Adrenal gland (tissue), 12 donors: ENCODE data around the gene SPATS1. TPM values are rescaled to one million over a fixed set of nuclear protein-coding genes. Genes with fewer than 3 reads are reported as not detected.

Experiments
- DNase-seq, 7 donors: peaks; one replicate each; pipeline ENCODE4 v3.0.0-alpha.2; 2019 to 2020
- H3K27ac ChIP-seq, 5 donors: fragments of 200-600 bp; sonication (generic) in 4 of 5; 1 replicate in 3 of 5; 2 replicates in 2 of 5; pipeline versions ENCODE4 v1.5.1 to v1.8.0; 2016 to 2020; ENCODE audit warnings: mild to moderate bottlenecking in 1 of 5
- H3K27me3 ChIP-seq: fragments of 200-600 bp; 2 replicates; pipeline ENCODE4 v1.8.0; 2021
- H3K36me3 ChIP-seq, 2 donors: fragments of 200-600 bp; replicated peaks in 1 of 2; 1 replicate in 1 of 2; 2 replicates in 1 of 2; pipeline versions ENCODE4 v1.5.1 to v1.8.0; 2018 to 2022
- H3K4me1 ChIP-seq, 2 donors: fragments of 200-600 bp; replicated peaks in 1 of 2; 1 replicate in 1 of 2; 2 replicates in 1 of 2; pipeline versions ENCODE4 v1.5.1 to v1.8.0; 2018 to 2021
- H3K4me3 ChIP-seq, 4 donors: fragments of 200-600 bp; sonication (generic) in 3 of 4; one replicate each; pipeline ENCODE4 v1.5.1; 2016 to 2018
- H3K9me3 ChIP-seq, 3 donors: fragments of 200-600 bp; sonication (generic) in 1 of 3; replicated peaks in 1 of 3; 1 replicate in 2 of 3; 2 replicates in 1 of 3; pipeline versions ENCODE4 v1.5.1 to v1.8.0; 2016 to 2021
- POLR2A ChIP-seq, 2 donors: fragments of 450-650 bp; IDR thresholded peaks; one replicate each; pipeline ENCODE4 v1.6.1; 2017; ENCODE audit warnings: antibody characterized with exemption in 2 of 2, mild to moderate bottlenecking in 2 of 2, moderate library complexity in 1 of 2
- WGBS, 4 donors: extraction: QIAGEN DNeasy Blood & Tissue Kit in 2 of 4; methylation state at CpG; one replicate each; pipeline versions ENCODE4 v1.1.5 to v1.1.7; 2013 to 2017; 5-methylcytosine and 5-hydroxymethylcytosine counted together
- intact Hi-C, 2 donors: fragments of 100-400 bp; cut with DNase I; formaldehyde crosslinking; loops; one replicate each; pipeline versions ENCODE4 v1.14.1 to v1.15.0; 2022 to 2023
- polyA plus RNA-seq, 3 donors: library from polyadenylated mRNA; stranded (reverse); fragments of 200-250 nt in 2 of 3; fragments of 350-450 nt in 1 of 3; fragmentation: Illumina TruSeq in 1 of 3; extraction: RNeasy Lipid Tissue Mini Kit (QIAGEN cat#74804) in 1 of 3; gene quantifications; one replicate each; pipeline ENCODE4 v1.2.3, GENCODE V29; 2013 to 2014
- total RNA-seq, 9 donors: library from RNA; depleted of rRNA in 4 of 9; stranded (reverse); fragments of >200 nt in 4 of 9; fragments of 120-200 nt in 1 of 9; fragmentation: NEBNext Ultra II Directional in 1 of 9; extraction: Animal tissue kit (Norgen Biotek cat#: 25700) in 1 of 9; gene quantifications; one replicate each; pipeline versions ENCODE4 v1.1.0 to v1.2.4, GENCODE V29; 2013 to 2023
- TF ChIP-seq, protein P1 (sequence below), 6 experiments: fragments of 450-650 bp in 4 of 6; fragments of 200-600 bp in 2 of 6; sonication (generic) in 1 of 6; IDR thresholded peaks; 1 replicate in 5 of 6; 2 replicates in 1 of 6; pipeline versions ENCODE4 v1.5.1 to v1.8.0; 2016 to 2021; ENCODE audit warnings: antibody characterized with exemption in 6 of 6, mild to moderate bottlenecking in 2 of 6, moderate library complexity in 1 of 6
- donor health status: healthy with polysubstance abuse.
- donor health status: Bipolar disorder and iron deficiency.
- donor health status: DM: yes; HTN: yes; CAD: no.
- donor health status: DM: no; HTN: no; CAD: no.
- donor health status: DM: no; HTN: no; CAD: no.
- donor health status: DM: yes; HTN: yes; CAD: no.

Gene SPATS1
- total and polyA plus RNA-seq, 12 donors: 0.15 TPM; not detected in 11

DNA sequence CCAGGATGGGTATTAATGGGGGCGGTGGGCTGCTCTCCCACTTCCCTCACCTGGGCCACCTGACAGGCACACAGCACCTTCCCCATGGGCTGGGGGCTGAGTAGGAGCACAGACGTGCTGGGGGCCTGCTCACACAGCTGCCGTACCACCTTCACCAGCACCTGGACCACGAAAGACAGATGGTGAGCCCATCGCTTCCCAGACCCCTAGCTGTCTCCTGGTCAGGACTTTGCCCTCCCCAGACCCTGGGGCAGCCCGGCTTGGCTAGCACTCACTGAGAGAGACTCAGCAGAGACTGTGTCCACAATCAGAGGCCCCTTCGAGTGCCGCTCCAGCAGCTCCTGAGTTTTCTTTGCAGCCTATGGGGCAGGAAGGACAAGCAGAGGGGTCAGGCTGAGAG, 41.3 kb upstream of the SPATS1 start:
- Histone ChIP-seq H3K27me3 (peaks cover 2% of the 10 kb centered on the region), H3K4me1 (peaks cover 8 to 18% of the 10 kb centered on the region in 2 donors), H3K4me3 (no peak overlapping the region), H3K9me3 (no peaks in the 10 kb centered on the region), H3K27ac (no peak overlapping the region), H3K36me3 (peaks cover 0 to 43% of the 10 kb centered on the region in 2 donors)
- DNase-seq: no peak
- 93 to 97% (median 96%) methylated on average over 4 to 8 of the region's 8 CpGs for WGBS, 4 donors
- intact Hi-C loops: no loop called here
- TF ChIP-seq POLR2A (IDR thresholded peaks at IDR 0.05): no peak

DNA sequence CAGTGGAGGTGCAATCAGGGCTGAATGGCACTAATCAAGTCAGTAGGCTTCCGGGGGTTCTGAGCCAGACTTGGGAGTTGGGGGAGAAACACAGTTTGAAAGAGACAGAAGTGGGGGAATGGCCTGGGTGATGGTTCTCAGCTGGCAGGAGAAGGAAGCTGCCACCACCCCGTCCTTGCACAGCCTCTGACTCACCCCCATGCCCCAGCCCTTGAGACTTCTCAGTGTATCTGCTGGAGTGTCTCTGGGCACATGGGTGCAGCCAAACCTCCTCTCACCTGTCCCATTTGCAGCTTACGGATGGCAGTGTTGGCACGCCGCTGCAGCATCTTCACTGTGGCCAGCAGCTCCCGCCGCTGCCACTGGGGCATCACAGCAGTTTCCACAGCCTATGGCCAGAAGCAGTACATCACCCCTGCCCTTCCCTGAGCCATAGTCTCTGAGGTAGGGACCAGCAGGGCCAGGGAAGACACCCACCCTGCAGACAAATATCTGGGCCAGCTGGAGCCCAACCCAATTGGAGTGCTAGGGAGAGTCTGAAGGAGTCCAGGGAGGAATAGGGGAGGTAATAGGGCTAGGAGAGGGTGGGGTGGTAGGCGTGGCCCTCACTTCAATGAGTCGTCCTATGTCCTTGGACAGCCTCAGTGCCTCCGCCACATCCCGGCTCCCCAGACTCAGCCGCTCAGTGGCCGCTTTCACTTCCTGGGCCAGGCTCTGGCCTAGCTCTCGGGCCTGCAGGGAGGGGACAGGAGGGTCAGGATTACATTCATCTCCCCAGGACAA, 40.5 kb upstream of the SPATS1 start:
- peak in 1 of 2 donors; percentile 42 for TF ChIP-seq POLR2A (IDR thresholded peaks at IDR 0.05)
- TF ChIP-seq, protein P1, sequence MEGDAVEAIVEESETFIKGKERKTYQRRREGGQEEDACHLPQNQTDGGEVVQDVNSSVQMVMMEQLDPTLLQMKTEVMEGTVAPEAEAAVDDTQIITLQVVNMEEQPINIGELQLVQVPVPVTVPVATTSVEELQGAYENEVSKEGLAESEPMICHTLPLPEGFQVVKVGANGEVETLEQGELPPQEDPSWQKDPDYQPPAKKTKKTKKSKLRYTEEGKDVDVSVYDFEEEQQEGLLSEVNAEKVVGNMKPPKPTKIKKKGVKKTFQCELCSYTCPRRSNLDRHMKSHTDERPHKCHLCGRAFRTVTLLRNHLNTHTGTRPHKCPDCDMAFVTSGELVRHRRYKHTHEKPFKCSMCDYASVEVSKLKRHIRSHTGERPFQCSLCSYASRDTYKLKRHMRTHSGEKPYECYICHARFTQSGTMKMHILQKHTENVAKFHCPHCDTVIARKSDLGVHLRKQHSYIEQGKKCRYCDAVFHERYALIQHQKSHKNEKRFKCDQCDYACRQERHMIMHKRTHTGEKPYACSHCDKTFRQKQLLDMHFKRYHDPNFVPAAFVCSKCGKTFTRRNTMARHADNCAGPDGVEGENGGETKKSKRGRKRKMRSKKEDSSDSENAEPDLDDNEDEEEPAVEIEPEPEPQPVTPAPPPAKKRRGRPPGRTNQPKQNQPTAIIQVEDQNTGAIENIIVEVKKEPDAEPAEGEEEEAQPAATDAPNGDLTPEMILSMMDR (IDR thresholded peaks at IDR 0.05): no peak
- intact Hi-C loops: no loop called here
- Histone ChIP-seq H3K27ac (peak overlapping the region in 3 of 5 donors; percentile 43 to 79 (median 56)), H3K9me3 (no peaks in the 10 kb centered on the region), H3K4me3 (no peak overlapping the region), H3K36me3 (peaks cover 0 to 52% of the 10 kb centered on the region in 2 donors), H3K27me3 (no peaks in the 10 kb centered on the region), H3K4me1 (peaks cover 8 to 17% of the 10 kb centered on the region in 2 donors)
- WGBS, 4 donors: 49 to 74% (median 64%) methylated on average over 3 to 14 of the region's 14 CpGs
- DNase-seq: peak; percentile 44 to 83 (median 74)

DNA sequence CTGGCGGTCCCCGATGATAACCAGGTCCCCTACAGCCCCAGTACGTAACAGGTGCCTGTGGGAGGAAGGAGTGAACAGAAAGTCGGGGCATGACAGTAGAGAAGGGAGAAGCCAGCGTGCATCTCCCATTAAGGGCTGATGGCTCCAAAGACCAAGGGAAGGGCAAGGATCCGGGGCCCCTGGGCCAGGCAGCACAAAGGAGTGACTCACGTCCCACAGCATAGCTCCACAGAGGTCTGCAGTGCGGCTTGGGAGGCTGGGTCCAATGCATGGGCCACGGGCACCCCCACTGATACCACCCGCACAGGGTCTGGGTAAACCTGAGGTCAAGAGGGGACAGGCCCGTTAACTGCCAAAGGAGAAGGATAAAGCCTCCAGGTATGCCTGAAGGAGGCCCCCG, 39.6 kb upstream of the SPATS1 start:
- no peak for DNase-seq
- no peaks in the 10 kb centered on the region for H3K27me3 ChIP-seq
- TF ChIP-seq, protein P1 (IDR thresholded peaks at IDR 0.05): no peak
- no peak for TF ChIP-seq POLR2A (IDR thresholded peaks at IDR 0.05)
- H3K4me1 ChIP-seq: peaks cover 0 to 8% of the 10 kb centered on the region in 2 donors
- H3K27ac ChIP-seq: peak overlapping the region in 3 of 5 donors; percentile 43 to 79 (median 56)
- H3K36me3 ChIP-seq: peaks cover 0 to 60% of the 10 kb centered on the region in 2 donors
- intact Hi-C loops: no loop called here
- WGBS, 4 donors: 88 to 91% (median 90%) methylated on average over 7 to 12 of the region's 12 CpGs
- no peaks in the 10 kb centered on the region for H3K9me3 ChIP-seq
- H3K4me3 ChIP-seq: no peak overlapping the region

DNA sequence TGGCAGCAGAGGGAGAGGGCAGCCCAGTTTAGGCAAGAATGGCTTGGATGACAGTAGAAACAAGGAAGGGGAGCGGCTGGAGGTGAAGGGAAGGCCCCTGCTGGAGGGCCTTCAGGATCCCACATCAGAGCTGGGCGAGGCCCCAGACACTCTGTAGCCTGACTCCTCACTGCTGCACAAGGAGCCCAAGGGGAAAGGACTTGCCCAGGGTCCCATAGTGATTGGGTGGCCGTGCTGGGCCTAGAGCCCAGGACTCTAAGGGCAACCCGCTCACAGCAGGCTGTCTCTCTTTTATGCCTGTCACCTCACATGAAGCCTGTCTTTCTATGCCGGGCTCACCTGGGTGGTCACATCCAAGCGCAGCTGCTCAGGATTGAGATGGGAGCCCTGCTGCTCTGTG, 38.6 kb upstream of the SPATS1 start:
- no peak overlapping the region for H3K27ac ChIP-seq
- peaks cover 0 to 68% of the 10 kb centered on the region in 2 donors for H3K36me3 ChIP-seq
- H3K27me3 ChIP-seq: no peaks in the 10 kb centered on the region
- DNase-seq: no peak
- no peak for TF ChIP-seq POLR2A (IDR thresholded peaks at IDR 0.05)
- TF ChIP-seq, protein P1 (IDR thresholded peaks at IDR 0.05): no peak
- WGBS, 4 donors: 95 to 98% (median 97%) methylated on average over 6 of the region's 6 CpGs
- peaks cover 0 to 5% of the 10 kb centered on the region in 2 donors for H3K4me1 ChIP-seq
- no peaks in the 10 kb centered on the region for H3K9me3 ChIP-seq
- intact Hi-C loops: no loop called here
- H3K4me3 ChIP-seq: no peak overlapping the region
